ENCODE results near the gene SIPA1L3. TPM values are rescaled to one million over a fixed set of nuclear protein-coding genes. Genes with fewer than 3 reads are reported as not detected.

Gene SIPA1L3
- total and polyA plus RNA-seq, 4 donors: 9.6 to 50.5 (median 27.6) TPM

- H3K9ac ChIP-seq (ENCODE audit: insufficient read depth in 1 of 2, low read length in 2 of 2): no peak overlapping the region
- H3K9me3 ChIP-seq (ENCODE audit: control insufficient read depth in 4 of 4, insufficient read depth in 3 of 4, low read length in 3 of 4): no peaks in the 10 kb centered on the region
- ATAC-seq (ENCODE audit: insufficient read depth, low FRiP score) (no peak), DNase-seq (no peak)
- no peaks in the 10 kb centered on the region for H3K27me3 ChIP-seq (ENCODE audit: control insufficient read depth in 3 of 3, insufficient read depth in 3 of 3, low read length in 2 of 3)
- no peak for TF ChIP-seq CTCF (IDR thresholded peaks at IDR 0.05; ENCODE audit: control extremely low read depth, extremely low read depth)
- whole genome bisulfite sequencing, 2 donors: 97 to 98% methylated on average over 7 of the region's 7 CpGs
- H3K27ac ChIP-seq (ENCODE audit: low read depth in 1 of 2, low read length in 1 of 2): no peak overlapping the region
- peaks cover 0 to 23% (median 2%) of the 10 kb centered on the region in 4 donors for H3K36me3 ChIP-seq (ENCODE audit: control insufficient read depth in 4 of 4, insufficient read depth in 4 of 4, low read length in 4 of 4)
- no peak overlapping the region for H3K4me3 ChIP-seq
- peaks cover 0 to 4% (median 0%) of the 10 kb centered on the region in 5 donors for H3K4me1 ChIP-seq (ENCODE audit: control insufficient read depth in 5 of 5, insufficient read depth in 5 of 5, low read length in 5 of 5)
Observed at GRCh38 chr19:38084196-38084595, 177.2 kb downstream of the SIPA1L3 start.

GRCh38 chr19:38089440-38089839, 182.4 kb downstream of the SIPA1L3 start:
- WGBS, 2 donors: 88 to 93% methylated on average over 1 of the region's 1 CpG
- no peak for TF ChIP-seq CTCF (IDR thresholded peaks at IDR 0.05; ENCODE audit: control extremely low read depth, extremely low read depth)
- ATAC-seq (ENCODE audit: insufficient read depth, low FRiP score) (no peak), DNase-seq (no peak)
- peaks cover 0 to 12% (median 7%) of the 10 kb centered on the region in 4 donors for H3K36me3 ChIP-seq (ENCODE audit: control insufficient read depth in 4 of 4, insufficient read depth in 4 of 4, low read length in 4 of 4)
- peaks cover 0 to 4% (median 0%) of the 10 kb centered on the region in 5 donors for H3K4me1 ChIP-seq (ENCODE audit: control insufficient read depth in 5 of 5, insufficient read depth in 5 of 5, low read length in 5 of 5)
- H3K9ac ChIP-seq (ENCODE audit: insufficient read depth in 1 of 2, low read length in 2 of 2): no peak overlapping the region
- no peak overlapping the region for H3K27ac ChIP-seq (ENCODE audit: low read depth in 1 of 2, low read length in 1 of 2)
- H3K4me3 ChIP-seq: no peak overlapping the region
- no peaks in the 10 kb centered on the region for H3K9me3 ChIP-seq (ENCODE audit: control insufficient read depth in 4 of 4, insufficient read depth in 3 of 4, low read length in 3 of 4)
- H3K27me3 ChIP-seq (ENCODE audit: control insufficient read depth in 3 of 3, insufficient read depth in 3 of 3, low read length in 2 of 3): no peaks in the 10 kb centered on the region

GRCh38 chr19:38093154-38093553, 186.1 kb downstream of the SIPA1L3 start:
- WGBS, 2 donors: 82 to 88% methylated on average over 8 of the region's 8 CpGs
- DNase-seq (no peak), ATAC-seq (ENCODE audit: insufficient read depth, low FRiP score) (no peak)
- Histone ChIP-seq H3K27me3 (ENCODE audit: control insufficient read depth in 3 of 3, insufficient read depth in 3 of 3, low read length in 2 of 3) (no peaks in the 10 kb centered on the region), H3K27ac (ENCODE audit: low read depth in 1 of 2, low read length in 1 of 2) (no peak overlapping the region), H3K4me3 (no peak overlapping the region), H3K4me1 (ENCODE audit: control insufficient read depth in 5 of 5, insufficient read depth in 5 of 5, low read length in 5 of 5) (peaks cover 0 to 4% (median 0%) of the 10 kb centered on the region in 5 donors), H3K9me3 (ENCODE audit: control insufficient read depth in 4 of 4, insufficient read depth in 3 of 4, low read length in 3 of 4) (no peaks in the 10 kb centered on the region), H3K9ac (ENCODE audit: insufficient read depth in 1 of 2, low read length in 2 of 2) (no peak overlapping the region), H3K36me3 (ENCODE audit: control insufficient read depth in 4 of 4, insufficient read depth in 4 of 4, low read length in 4 of 4) (peaks cover 0 to 10% (median 7%) of the 10 kb centered on the region in 4 donors)
- TF ChIP-seq CTCF (IDR thresholded peaks at IDR 0.05; ENCODE audit: control extremely low read depth, extremely low read depth): no peak

- Histone ChIP-seq H3K4me3 (no peak overlapping the region), H3K4me1 (ENCODE audit: control insufficient read depth in 5 of 5, insufficient read depth in 5 of 5, low read length in 5 of 5) (peaks cover 0 to 4% (median 0%) of the 10 kb centered on the region in 5 donors), H3K36me3 (ENCODE audit: control insufficient read depth in 4 of 4, insufficient read depth in 4 of 4, low read length in 4 of 4) (peaks cover 0 to 9% (median 6%) of the 10 kb centered on the region in 4 donors), H3K9ac (ENCODE audit: insufficient read depth in 1 of 2, low read length in 2 of 2) (no peak overlapping the region), H3K27me3 (ENCODE audit: control insufficient read depth in 3 of 3, insufficient read depth in 3 of 3, low read length in 2 of 3) (no peaks in the 10 kb centered on the region), H3K9me3 (ENCODE audit: control insufficient read depth in 4 of 4, insufficient read depth in 3 of 4, low read length in 3 of 4) (no peaks in the 10 kb centered on the region), H3K27ac (ENCODE audit: low read depth in 1 of 2, low read length in 1 of 2) (no peak overlapping the region)
- ATAC-seq (ENCODE audit: insufficient read depth, low FRiP score): no peak
- TF ChIP-seq CTCF (IDR thresholded peaks at IDR 0.05; ENCODE audit: control extremely low read depth, extremely low read depth): no peak
- 62 to 91% methylated on average over 6 of the region's 6 CpGs for WGBS, 2 donors
- peak in 1 of 3 donors; percentile 21 for DNase-seq
Observed at GRCh38 chr19:38093587-38093986, 186.6 kb downstream of the SIPA1L3 start.

Data from lung (tissue), 12 donors.